ENCODE data around the gene IFNLR1. TPM values are rescaled to one million over a fixed set of nuclear protein-coding genes. Genes with fewer than 3 reads are reported as not detected.

The IFNLR1 gene
- total and polyA plus RNA-seq, 2 of the 8 experiments (the other 6 are each of a cell fraction or from before 2014, with no cell fraction given): 6.8 to 10.1 TPM

DNA sequence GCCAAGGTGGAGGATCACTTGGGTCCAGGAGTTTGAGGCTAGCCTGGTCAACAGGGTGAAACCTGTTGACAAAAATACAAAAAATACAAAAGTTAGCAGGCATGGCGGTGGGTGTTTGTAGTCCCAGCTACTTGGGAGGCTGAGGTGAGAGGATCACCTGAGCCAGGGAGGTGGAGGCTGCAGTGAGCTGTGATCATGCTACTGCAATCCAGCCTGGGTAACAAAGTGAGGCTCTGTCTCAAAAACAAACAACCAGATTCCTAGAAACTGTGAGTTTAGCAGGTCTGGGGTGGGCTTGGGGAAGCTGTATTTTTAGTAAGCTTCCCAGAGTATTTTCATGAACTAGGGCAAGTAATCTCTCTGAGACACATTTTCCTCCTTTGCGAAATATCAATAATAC lies 70.0 kb downstream of the IFNLR1 start (continued):
- no peak for TF ChIP-seq SP2 (IDR thresholded peaks at IDR 0.05; ENCODE audit: low read length)
- no peak for TF ChIP-seq NANOG (IDR thresholded peaks at IDR 0.05; ENCODE audit: insufficient read depth, low read depth, low read length, poor library complexity, severe bottlenecking)
- TF ChIP-seq TAF1 (IDR thresholded peaks at IDR 0.05; ENCODE audit: low read depth, low read length): no peak

Data from H1 (cell line).